Smooth muscle cell (in vitro differentiated cells): ENCODE results near the gene EYS. TPM values are rescaled to one million over a fixed set of nuclear protein-coding genes. Genes with fewer than 3 reads are reported as not detected.

Source experiments
- DNase-seq: peaks from one replicate; lab custom pipeline; 2025; ENCODE audit not compliant: unreplicated experiment; lab: John Stamatoyannopoulos, UW
- H2AFZ ChIP-seq: fragments of 200-600 bp; sonication (generic); 2 replicates; pipeline ENCODE4 v1.6.0; 2016; ENCODE audit warnings: antibody characterized with exemption, low read depth, mild to moderate bottlenecking
- H3F3A ChIP-seq: fragments of 200-600 bp; sonication (generic); 2 replicates; pipeline ENCODE4 v1.6.0; 2017; ENCODE audit warnings: antibody characterized with exemption, low read depth
- H3K27ac ChIP-seq: fragments of 200-600 bp; sonication (generic); 2 replicates; pipeline ENCODE4 v1.5.1; 2016; ENCODE audit warnings: low read depth, mild to moderate bottlenecking
- H3K27me3 ChIP-seq: fragments of 200-600 bp; sonication (generic); 2 replicates; pipeline ENCODE4 v1.6.1; 2016; ENCODE audit warnings: low read depth, mild to moderate bottlenecking
- H3K36me3 ChIP-seq: fragments of 200-600 bp; sonication (generic); 2 replicates; pipeline ENCODE4 v1.5.1; 2016; ENCODE audit warnings: low read depth
- H3K4me1 ChIP-seq: fragments of 200-600 bp; sonication (generic); 2 replicates; pipeline ENCODE4 v1.5.1; 2016; ENCODE audit warnings: low read depth
- H3K4me2 ChIP-seq: fragments of 200-600 bp; sonication (generic); 2 replicates; pipeline ENCODE4 v1.6.0; 2016; ENCODE audit warnings: mild to moderate bottlenecking
- H3K4me3 ChIP-seq: fragments of 200-600 bp; sonication (generic); 2 replicates; pipeline ENCODE4 v1.5.1; 2016; ENCODE audit warnings: mild to moderate bottlenecking
- H3K79me2 ChIP-seq: fragments of 200-600 bp; sonication (generic); 2 replicates; pipeline ENCODE4 v1.6.0; 2016; ENCODE audit warnings: low read depth, mild to moderate bottlenecking
- H3K9ac ChIP-seq: fragments of 200-600 bp; sonication (generic); 2 replicates; pipeline ENCODE4 v1.6.0; 2016; ENCODE audit warnings: low read depth
- H3K9me3 ChIP-seq: fragments of 200-600 bp; sonication (generic); replicated peaks from 2 replicates; pipeline ENCODE4 v1.5.1; 2016; ENCODE audit warnings: low read depth
- H4K20me1 ChIP-seq: fragments of 200-600 bp; sonication (generic); 2 replicates; pipeline ENCODE4 v1.6.0; 2016; ENCODE audit warnings: low read depth
- WGBS: methylation state at CpG from one replicate; pipeline ENCODE4 v1.1.7; 2016; ENCODE audit warnings: low lambda C conversion rate; 5-methylcytosine and 5-hydroxymethylcytosine counted together
- polyA plus RNA-seq: library from polyadenylated mRNA; unstranded; fragments of >200 nt; fragmentation: Nextera tagmentation; extraction: Ambion mirVana; gene quantifications from 2 replicates; pipeline ENCODE4 v1.2.1, GENCODE V29; 2016
- total RNA-seq: library from RNA; depleted of rRNA; stranded (reverse); fragments of >200 nt; gene quantifications from 2 replicates; pipeline ENCODE4 v1.2.3, GENCODE V29; 2014
- TF ChIP-seq, protein P1 (sequence below): fragments of 200-600 bp; sonication (generic); IDR thresholded peaks from 2 replicates; pipeline ENCODE4 v1.5.1; 2017; ENCODE audit warnings: borderline replicate concordance, mild to moderate bottlenecking, antibody characterized with exemption; ENCODE audit not compliant: insufficient read depth, poor library complexity, severe bottlenecking

EYS gene
- total and polyA plus RNA-seq, 2 experiments from 2014 or later, result 0.07 to 0.18 TPM

DNA sequence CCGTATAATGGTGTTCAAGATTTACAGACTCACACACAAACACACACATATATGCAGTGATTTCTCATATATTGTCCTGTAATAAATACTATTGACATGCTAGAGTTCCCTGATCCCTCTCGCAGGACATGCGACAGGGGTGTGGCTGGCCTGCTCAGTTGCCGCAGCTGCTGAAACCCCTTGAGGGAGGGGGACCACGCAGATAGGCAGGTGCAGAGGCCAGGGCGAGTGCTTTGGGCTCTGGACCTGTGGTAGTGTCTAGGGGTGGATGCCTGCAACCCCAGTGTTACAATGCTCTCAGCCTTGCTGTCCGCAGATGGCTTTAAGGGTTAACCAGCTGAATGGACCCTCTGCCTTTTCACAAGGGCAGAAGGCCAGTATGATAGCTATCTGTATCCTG, 706.2 kb downstream of the EYS start:
- H3K9me3 ChIP-seq, result no peaks in the 10 kb centered on the region
- peaks cover 4% of the 10 kb centered on the region for H3K4me1 ChIP-seq
- H3K79me2 ChIP-seq, result no peaks in the 10 kb centered on the region
- no peak overlapping the region for H3K4me3 ChIP-seq
- H3K4me2 ChIP-seq, result no peak overlapping the region
- no peak overlapping the region for H3K27ac ChIP-seq
- no peak overlapping the region for H2AFZ ChIP-seq
- no peaks in the 10 kb centered on the region for H3K27me3 ChIP-seq
- TF ChIP-seq, protein P1, sequence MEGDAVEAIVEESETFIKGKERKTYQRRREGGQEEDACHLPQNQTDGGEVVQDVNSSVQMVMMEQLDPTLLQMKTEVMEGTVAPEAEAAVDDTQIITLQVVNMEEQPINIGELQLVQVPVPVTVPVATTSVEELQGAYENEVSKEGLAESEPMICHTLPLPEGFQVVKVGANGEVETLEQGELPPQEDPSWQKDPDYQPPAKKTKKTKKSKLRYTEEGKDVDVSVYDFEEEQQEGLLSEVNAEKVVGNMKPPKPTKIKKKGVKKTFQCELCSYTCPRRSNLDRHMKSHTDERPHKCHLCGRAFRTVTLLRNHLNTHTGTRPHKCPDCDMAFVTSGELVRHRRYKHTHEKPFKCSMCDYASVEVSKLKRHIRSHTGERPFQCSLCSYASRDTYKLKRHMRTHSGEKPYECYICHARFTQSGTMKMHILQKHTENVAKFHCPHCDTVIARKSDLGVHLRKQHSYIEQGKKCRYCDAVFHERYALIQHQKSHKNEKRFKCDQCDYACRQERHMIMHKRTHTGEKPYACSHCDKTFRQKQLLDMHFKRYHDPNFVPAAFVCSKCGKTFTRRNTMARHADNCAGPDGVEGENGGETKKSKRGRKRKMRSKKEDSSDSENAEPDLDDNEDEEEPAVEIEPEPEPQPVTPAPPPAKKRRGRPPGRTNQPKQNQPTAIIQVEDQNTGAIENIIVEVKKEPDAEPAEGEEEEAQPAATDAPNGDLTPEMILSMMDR, result no peak
- H3K9ac ChIP-seq, result no peak overlapping the region
- H3K36me3 ChIP-seq, result no peaks in the 10 kb centered on the region
- 97% methylated on average over 7 of the region's 7 CpGs for WGBS
- H3F3A ChIP-seq, result no peaks in the 10 kb centered on the region
- H4K20me1 ChIP-seq, result no peaks in the 10 kb centered on the region
- no peak for DNase-seq

DNA sequence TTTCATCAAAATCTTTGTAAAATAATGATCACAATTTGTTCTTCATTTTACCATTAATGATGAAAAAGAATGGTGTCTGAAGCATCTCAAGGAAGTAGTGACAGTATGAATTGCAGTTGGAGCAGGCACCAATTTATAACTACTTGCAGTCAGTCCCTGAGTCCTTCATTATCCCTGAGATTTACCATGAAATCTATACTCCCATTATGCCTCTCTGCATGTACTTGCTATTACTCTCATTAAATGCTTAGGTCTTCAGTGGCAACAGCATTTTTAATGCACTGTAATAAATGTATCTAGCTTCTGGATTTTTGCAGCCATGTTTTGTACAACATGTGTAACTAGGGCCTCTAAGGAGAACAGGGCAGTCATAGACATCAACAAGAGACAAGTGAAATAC, 708.8 kb downstream of the EYS start:
- H3K4me3 ChIP-seq, result no peak overlapping the region

GRCh38 chr6:64996301-64996700, 710.7 kb downstream of the EYS start:
- no peaks in the 10 kb centered on the region for H3K27me3 ChIP-seq
- H3K36me3 ChIP-seq, result no peaks in the 10 kb centered on the region
- no peaks in the 10 kb centered on the region for H3F3A ChIP-seq
- H3K79me2 ChIP-seq, result no peaks in the 10 kb centered on the region
- H3K4me3 ChIP-seq, result no peak overlapping the region
- H3K9ac ChIP-seq, result no peak overlapping the region
- H3K4me2 ChIP-seq, result peak overlapping the region; percentile 32
- no peak overlapping the region for H2AFZ ChIP-seq
- peak overlapping the region; percentile 89 for H3K27ac ChIP-seq
- WGBS, result 30% methylated on average over 4 of the region's 4 CpGs
- H3K9me3 ChIP-seq, result no peaks in the 10 kb centered on the region
- DNase-seq, result no peak
- no peaks in the 10 kb centered on the region for H4K20me1 ChIP-seq
- TF ChIP-seq, protein P1, result no peak
- peaks cover 4% of the 10 kb centered on the region for H3K4me1 ChIP-seq

More for the DNA sequence above, 708.8 kb downstream of the EYS start:
- no peak for DNase-seq
- Histone ChIP-seq H3K9ac (no peak overlapping the region), H3F3A (no peaks in the 10 kb centered on the region), H3K4me2 (no peak overlapping the region), H3K79me2 (no peaks in the 10 kb centered on the region), H3K36me3 (no peaks in the 10 kb centered on the region), H3K27ac (peak overlapping the region; percentile 1), H4K20me1 (no peaks in the 10 kb centered on the region), H3K4me1 (peaks cover 4% of the 10 kb centered on the region), H3K27me3 (no peaks in the 10 kb centered on the region), H3K9me3 (no peaks in the 10 kb centered on the region), H2AFZ (peak overlapping the region; percentile 39)
- TF ChIP-seq, protein P1, result no peak

GRCh38 chr6:64990652-64991304, 716.2 kb downstream of the EYS start:
- H3K27me3 ChIP-seq, result no peaks in the 10 kb centered on the region
- H3K36me3 ChIP-seq, result no peaks in the 10 kb centered on the region
- H3K4me2 ChIP-seq, result no peak overlapping the region
- no peak overlapping the region for H3K4me3 ChIP-seq
- H3K27ac ChIP-seq, result no peak overlapping the region
- H3K79me2 ChIP-seq, result no peaks in the 10 kb centered on the region
- H2AFZ ChIP-seq, result no peak overlapping the region
- no peaks in the 10 kb centered on the region for H3K9me3 ChIP-seq
- no peak overlapping the region for H3K9ac ChIP-seq
- H3F3A ChIP-seq, result no peaks in the 10 kb centered on the region
- H4K20me1 ChIP-seq, result no peaks in the 10 kb centered on the region
- TF ChIP-seq, protein P1, result no peak
- no peak for DNase-seq
- H3K4me1 ChIP-seq, result no peaks in the 10 kb centered on the region
